HG03457 (cell line): ENCODE results near the gene NXPE3.
"Not testable (repeated sequence)": the region's sequence is repeated elsewhere in the genome, so short reads cannot be mapped to it uniquely, and the experiment has no call there.

Experiments
- ATAC-seq: cut with Tn5 transposase; IDR thresholded peaks from one replicate; pipeline ENCODE4 v1.9.1; 2021; ENCODE audit warnings: moderate number of reproducible peaks; ENCODE audit not compliant: unreplicated experiment

Gene NXPE3

DNA sequence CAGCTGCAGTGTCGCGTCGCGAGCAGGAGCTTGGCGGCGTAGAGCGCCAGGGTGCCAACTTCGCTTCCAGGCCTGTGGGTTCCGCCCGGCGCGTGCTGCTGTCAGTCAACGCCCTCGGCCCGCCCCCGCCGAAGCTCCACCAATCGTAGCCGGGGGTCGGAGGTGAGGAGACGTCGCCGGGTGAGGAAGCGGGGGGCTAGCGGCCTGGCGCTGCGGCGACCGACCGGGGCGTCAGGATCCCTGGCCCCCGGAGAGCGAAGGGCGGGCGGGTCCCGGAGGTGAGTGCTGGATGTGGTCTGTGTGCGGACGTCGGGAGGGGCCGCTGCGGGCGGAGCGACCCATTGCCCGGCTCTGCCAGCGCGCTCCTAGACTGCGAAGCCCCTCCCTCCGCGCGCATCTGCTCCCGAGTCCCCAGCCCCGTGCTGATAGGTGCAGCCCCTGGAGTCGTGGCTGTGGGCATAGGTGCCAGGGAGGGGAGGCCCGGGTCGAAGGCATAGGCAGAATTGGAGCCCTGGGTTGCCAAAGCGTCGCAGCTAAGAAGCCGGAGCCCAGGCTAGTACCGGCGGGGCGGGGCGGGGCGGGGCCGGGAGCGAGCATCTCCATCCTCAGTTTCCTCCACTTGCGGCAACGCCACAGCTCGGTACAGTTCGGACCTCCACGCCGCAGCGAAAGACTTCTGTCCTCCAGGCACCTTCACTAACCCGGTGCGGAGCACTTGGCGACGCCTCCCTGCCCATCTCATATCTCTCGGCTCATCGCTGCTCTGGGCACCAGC, at the start of gene NXPE3:
TSS of gene NXPE3 (plus strand) at position 165 of the 775 bp plus-strand sequence. CDS start 6,386 bp downstream, outside the sequence.
- peak; percentile 95 for ATAC-seq

DNA sequence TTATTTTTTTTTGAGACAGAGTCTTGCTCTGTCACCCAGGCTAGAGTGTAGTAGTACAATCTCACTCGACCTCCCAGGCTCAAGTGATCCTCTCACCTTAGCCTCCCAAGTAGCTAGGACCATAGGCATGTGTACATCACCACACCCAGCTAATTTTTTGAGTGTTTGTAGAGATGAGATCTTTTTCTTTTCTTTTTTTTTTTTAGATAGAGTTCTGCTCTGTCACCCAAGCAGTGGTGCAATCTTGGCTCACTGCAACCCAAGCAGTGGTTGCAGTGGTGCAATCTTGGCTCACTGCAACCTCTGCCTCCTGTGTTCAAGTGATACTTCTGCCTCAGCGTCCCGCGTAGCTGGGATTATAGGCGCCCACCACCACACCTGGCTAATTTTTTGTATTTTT, 49.4 kb upstream of the NXPE3 start:
- no peak for ATAC-seq

DNA sequence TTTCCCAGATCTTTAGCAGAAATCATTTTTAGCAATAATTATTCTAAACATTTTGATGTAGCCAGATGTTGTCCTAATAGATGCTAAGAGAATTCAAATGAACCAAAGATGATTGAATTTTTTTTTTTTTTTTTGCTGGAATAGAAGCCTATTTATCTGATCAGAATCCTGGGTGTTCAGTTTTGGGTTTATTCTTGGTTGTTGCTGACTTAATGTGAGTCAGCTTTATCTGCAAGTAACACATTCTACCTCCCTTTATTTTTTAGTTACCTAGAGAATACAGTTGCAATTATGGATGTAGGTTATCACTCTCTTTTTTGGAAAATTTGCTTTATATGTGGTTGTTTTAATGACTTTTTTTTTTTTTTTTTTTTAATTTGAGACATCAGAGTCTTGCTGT, 48.2 kb upstream of the NXPE3 start:
- no peak for ATAC-seq

DNA sequence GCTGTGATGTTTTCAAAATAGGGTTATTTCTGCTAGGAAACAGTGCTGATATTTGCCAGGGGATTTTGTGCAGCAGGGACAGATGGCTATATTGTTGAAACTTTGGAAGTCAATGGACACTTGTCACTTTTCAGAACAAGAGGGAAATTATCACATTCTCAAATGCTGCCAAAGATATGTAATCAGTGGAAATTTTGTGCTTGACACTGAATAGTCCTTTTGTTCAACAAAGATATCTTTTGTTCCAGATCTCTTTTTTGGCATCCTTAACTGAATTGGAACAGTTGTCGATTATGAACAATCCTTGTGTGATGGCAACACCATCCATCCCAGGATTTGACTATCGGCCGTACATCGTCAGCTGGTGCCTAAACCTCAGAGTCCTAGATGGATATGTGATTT, 46.8 kb upstream of the NXPE3 start:
- no peak for ATAC-seq

DNA sequence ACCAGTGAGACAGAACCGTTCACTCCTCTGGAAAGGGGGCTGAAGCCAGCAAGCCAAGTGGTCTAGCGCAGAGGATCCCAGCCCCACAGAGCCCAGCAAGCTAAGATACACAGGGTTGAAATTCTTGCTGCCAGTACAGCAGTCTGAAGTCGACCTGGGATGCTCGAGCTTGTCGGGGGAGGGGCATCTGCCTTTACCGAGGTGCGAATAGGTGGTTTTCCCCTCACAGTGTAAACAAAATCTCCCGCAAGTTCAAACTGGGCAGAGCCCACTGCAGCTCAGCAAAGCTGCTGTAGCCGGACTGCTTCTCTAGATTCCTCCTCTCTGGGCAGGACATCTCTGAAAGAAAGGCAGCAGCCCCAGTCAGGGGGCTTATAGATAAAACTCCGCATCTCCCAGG, 43.2 kb upstream of the NXPE3 start:
- ATAC-seq, result no peak

DNA sequence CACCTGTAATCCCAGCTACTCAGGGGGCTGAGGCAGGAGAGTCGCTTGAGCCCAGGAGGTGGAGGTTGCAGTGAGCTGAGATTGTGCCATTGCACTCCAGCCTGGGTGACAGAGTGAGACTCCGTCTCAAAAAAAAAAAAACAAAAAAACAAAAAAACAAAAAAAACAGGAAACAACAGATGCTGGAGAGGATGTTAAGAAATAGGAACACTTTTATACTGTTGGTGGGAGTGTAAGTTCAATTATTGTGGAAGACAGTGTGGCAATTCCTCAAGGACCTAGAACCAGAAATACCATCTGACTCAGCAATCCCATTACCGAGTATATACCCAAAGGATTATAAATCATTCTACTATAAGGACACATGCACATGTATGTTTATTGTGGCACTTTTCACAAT, 37.1 kb upstream of the NXPE3 start:
- ATAC-seq, result not testable (repeated sequence)

DNA sequence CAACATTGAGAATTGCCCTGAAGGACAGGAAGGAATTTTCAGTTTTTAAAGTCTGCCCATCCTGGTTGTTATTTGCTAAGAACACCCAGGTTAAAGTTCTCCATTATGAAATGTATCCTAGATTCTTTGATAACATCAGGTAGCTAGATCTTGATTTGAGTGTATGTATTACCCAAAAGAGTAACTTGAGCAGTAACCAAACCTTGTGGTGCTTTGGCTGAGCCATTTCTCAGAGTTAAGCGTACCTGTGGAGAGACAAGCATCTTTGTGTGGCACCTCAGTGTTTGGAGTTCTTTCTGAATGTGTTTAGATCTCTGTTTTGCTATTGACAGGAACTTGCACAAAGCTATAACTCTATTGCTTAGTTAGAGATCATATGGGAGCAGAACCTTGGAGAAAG, 34.2 kb upstream of the NXPE3 start:
- ATAC-seq, result no peak

DNA sequence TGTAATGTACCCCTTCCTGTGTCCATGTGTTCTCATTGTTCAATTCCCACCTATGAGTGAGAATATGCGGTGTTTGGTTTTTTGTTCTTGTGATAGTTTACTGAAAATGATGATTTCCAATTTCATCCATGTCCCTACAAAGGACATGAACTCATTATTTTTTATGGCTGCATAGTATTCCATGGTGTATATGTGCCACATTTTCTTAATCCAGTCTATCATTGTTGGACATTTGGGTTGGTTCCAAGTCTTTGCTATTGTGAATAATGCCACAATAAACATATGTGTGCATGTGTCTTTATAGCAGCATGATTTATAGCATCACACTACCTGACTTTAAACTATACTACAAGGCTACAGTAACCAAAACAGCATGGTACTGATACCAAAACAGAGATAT, 33.1 kb upstream of the NXPE3 start:
- ATAC-seq, result not testable (repeated sequence)

DNA sequence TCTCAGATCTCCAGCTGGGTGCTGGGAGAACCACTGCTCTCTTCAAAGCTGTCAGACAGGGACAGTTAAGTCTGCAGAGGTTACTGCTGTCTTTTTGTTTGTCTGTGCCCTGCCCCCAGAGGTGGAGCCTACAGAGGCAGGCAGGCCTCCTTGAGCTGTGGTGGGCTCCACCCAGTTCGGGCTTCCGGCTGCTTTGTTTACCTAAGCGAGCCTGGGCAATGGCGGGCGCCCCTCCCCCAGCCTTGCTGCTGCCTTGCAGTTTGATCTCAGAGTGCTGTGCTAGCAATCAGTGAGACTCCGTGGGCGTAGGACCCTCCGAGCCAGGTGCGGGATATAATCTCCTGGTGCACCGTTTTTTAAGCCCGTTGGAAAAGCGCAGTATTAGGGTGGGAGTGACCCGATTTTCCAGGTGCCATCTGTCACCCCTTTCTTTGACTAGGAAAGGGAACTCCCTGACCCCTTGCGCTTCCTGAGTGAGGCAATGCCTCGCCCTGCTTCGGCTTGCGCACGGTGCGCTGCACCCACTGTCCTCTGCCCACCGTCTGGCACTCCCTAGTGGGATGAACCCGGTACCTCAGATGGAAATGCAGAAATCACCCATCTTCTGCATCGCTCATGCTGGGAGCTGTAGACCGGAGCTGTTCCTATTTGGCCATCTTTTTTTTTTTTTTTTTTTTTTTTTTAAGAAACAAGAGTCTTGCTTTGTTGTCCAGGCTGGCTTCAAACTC, 25.5 kb upstream of the NXPE3 start:
- ATAC-seq, result not testable (repeated sequence)

DNA sequence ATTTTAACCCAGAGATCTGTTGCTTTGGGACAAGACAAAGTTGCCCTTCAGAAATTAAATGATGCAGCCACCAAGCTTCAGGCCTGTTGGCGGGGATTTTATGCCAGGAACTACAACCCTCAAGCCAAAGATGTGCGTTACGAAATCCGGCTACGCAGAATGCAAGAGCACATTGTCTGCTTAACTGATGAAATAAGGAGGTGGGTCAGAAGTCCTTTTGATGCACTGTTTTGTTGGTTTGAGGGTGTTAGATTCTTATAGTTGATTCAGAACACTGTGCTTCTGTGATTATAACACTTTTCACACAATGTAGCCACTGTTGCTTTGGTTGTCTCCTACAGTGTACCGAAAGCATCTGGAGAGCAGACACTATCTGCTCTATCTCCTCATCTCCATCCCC, 20.8 kb upstream of the NXPE3 start:
- no peak for ATAC-seq

DNA sequence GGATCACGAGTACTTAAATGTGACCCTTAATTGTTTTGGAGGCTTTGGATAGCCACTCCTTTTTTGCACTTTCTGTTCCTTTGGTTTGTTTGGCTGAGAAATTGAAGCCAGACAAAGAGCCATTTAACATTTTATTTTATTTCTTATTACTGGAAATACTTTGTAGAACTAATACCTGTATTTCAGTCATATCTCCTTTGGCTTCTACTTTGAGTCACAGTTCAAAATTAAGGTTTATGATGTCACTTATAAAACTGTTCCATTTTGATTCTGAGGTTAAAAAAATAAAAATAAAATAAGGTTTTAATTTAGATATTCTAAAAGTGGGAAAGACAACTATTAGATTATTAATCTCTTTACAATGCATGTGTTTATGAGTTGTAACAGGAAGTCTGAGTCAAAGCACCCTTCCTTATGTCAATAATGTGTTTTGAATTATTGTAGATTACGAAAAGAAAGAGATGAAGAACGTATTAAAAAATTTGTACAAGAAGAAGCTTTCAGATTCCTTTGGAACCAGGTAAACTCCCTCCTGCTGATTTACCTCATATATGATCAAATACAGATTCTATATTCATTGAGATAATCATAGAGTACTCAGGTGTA, 16.9 kb upstream of the NXPE3 start:
- ATAC-seq, result no peak

DNA sequence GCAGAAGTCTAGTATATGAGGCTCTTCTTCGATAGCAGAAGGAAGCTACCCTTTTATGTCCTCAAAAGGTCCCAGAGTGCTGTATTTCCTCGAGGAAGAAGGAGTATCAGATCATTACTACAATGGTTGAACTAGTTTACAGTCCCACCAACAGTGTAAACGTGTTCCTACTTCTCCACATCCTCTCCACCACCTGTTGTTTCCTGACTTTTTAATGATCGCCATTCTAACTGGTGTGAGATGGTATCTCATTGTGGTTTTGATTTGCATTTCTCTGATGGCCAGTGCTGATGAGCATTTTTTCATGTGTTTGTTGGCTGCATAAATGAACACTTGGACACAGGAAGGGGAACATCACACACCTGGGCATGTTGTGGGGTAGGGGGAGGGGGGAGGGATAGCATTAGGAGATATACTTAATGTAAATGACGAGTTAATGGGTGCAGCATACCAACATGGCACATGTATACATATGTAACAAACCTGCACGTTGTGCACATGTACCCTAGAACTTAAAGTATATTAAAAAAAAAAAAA, 1.2 kb upstream of the NXPE3 start:
- ATAC-seq, result not testable (repeated sequence)

DNA sequence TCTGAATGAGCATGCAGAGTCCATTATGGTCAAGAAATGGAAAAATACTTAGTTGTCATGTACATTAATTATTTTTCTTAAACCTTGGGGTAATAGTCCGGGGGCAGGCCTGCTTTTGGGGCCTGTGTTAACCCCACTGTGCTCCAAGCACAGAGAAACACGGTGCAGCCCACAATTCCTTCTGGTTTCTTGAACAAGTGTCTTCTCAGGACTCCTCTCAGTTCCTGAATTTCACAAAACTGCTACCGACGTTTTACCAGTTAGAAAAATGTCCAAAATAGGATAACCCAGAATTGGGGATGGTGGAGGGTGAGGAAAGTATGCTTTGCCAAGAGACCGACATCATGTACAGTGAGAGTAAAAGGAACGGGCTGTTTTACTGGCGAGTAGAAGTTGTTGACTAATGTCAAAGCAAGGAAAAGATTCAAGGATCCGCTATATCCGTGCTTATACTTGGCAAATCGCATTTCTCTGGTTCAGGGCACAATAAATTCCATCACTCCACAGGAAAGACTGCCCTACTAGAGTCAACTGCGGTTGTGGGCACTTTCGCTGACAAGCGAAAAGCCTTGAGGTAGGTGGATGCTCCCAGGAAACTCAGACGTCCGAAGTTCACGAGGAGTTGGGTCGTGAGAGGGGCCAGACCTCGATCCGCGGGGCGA, 495 bp upstream of the NXPE3 start:
- ATAC-seq, result no peak

DNA sequence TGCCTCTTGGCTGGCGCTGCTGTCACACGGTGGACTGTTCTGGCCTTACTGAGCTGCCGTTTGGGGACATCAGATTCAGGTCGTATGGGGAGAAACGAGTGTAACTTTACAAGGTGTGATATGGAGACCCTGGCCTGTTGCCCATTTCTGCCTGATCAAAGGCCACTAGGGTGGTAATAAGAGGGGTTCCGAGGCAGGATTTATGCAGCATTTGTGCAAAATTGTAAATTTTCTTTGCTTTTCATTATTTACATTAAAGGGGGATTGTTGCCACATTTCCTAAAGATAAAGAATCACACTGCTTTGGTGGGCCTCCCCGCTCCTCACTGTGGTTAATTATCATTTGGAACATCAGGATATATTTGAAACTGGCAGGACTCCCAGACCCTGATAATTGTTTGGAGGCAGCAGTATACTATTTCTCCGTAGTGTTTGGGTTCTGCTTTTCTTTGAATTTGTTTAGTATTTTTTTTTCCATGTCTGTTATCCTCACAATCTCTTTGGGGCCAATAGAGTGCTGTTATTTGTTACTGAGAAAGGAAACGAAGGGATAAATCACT, 891 bp downstream of the NXPE3 start:
- ATAC-seq, result no peak

DNA sequence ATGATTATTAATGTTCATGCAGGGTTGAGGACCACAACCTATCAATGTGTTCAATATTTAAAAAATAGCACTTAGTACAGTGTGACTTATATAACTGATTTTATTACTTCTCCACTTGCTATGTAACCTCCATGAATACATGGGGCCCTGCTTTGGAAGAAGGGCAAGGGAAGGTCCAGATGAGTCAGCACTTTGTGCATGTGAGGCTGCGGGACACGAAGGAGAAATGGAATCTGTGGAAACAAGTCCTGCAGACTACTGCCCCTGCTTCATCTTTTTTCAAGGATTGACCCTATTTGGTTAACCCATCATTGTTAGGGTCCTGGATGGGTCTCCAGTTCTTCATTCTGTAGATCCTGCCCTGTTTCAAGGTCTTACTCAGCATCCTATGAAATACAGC, 1.6 kb downstream of the NXPE3 start:
- no peak for ATAC-seq

DNA sequence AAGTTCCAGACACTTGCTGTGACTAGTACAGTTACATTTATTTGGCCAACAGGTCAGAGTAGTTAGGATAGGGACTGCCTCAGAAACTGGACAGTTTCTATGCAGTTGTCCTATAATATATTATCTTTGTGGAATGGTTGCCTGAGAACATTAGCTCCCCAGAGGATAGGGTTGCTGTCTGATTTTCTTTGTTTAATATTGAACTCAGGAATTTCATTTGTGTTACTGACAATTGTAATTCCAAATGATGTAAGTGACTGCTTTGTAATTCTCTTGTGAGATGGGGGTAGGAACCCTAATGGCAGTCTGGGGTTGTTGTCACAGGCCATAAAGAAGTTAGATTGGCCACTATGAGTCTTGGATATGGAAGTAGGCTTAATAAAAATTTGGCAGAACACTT, 2.2 kb downstream of the NXPE3 start:
- no peak for ATAC-seq

DNA sequence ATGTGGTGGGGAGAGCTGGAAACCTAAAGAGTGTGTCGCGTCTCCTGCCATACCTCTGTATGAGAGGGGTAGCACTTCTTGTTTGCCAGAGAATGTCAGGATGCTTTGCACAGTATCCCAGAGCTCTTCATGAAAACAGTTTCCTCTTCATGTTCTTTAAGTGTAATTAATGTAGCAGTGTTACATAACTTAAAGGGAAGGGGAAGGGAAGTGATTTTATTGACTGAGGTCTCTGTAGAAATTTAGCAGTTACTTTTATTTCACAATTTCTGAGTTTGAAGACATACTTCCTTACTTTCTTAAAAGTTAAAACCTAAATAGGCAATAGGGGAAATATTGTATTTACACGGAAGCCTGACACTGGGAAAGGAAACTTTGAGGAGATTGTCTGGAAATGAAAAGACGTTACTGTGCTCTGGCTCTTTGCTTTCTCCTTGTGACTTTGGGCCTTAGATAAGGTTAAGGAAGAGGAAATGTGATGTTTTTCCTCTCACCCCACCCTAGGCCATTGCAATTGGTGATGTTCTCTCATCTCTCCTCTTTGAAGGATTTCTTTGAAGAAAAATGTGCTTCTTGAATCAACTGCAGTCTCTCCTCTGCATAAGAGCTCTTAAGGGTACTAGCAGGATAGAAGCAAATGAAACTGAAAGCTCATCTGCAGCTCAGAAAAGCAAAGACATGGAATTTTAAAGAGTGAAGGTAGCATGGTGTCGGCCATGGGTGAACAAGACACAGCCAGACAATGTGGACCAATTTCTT, 6.0 kb downstream of the NXPE3 start:
- no peak for ATAC-seq

DNA sequence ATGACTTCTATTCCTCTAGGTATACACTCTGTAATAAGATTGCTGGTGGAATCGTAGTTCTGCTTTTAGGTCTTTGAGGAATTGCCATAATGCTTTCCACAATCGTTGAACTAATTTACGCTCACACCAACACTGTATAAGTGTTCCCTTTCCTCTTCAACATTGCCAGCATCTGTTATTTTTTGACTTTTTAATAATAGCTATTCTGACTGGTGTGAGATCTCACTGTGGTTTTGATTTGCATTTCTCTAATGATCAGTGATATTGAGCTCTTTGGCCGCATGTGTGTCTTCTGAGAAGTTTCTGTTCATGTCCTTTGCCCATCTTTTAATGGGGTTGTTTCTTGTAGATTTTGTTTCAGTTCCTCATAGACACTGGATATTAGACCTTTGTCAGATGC, 12.8 kb downstream of the NXPE3 start:
- peak; percentile 94 for ATAC-seq

DNA sequence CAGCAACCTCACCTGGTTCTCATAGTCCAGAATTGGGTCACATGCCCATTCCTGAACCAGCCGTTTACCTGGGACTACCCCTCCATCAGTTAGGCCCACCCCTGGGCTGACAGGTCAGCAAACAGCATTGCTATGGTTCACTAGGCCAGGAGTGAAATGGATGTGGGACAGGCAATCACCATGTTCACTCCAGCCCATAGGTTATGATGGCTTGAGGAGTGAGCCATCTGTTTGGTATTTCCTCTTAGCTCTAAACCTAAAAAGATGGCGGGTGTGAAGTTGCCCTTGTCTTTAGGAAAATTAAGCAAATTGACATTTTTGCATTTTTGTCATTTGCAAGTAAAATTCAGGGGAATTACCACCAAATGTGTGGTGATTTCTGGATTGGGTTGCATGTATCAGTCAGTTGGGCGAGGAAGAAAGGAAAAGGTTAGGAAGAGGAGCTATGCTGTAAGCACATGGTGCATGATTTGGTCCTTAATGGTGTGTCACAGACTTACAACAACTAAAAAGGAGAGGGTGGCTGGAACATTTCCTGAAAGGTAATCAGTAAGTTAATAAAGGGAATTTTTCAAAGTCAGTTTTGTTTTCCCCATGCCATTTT, 17.2 kb downstream of the NXPE3 start:
- ATAC-seq, result no peak

DNA sequence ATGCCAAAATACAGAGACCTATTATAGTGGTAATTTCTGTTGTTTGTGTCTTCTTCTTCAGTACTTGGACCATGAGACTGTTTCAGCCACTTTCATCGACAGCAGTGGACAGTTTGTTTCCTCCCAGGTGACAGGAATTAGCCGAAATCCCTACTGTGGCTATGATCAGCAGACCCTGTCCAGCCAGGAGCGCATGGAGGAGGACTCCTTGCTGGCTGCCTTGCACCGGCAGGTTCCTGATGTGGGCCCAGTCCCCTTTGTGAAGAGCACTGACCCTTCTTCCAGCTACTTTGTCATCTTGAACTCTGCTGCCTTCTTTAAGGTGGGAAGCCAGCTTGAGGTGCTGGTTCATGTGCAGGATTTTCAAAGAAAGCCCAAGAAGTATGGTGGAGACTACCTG, 22.2 kb downstream of the NXPE3 start:
- no peak for ATAC-seq
